ENCODE results near the gene MSI2. TPM values are rescaled to one million over a fixed set of nuclear protein-coding genes. Genes with fewer than 3 reads are reported as not detected.

The MSI2 gene
- total RNA-seq, 1 donor, result 23.2 TPM

- TF ChIP-seq, protein P1, sequence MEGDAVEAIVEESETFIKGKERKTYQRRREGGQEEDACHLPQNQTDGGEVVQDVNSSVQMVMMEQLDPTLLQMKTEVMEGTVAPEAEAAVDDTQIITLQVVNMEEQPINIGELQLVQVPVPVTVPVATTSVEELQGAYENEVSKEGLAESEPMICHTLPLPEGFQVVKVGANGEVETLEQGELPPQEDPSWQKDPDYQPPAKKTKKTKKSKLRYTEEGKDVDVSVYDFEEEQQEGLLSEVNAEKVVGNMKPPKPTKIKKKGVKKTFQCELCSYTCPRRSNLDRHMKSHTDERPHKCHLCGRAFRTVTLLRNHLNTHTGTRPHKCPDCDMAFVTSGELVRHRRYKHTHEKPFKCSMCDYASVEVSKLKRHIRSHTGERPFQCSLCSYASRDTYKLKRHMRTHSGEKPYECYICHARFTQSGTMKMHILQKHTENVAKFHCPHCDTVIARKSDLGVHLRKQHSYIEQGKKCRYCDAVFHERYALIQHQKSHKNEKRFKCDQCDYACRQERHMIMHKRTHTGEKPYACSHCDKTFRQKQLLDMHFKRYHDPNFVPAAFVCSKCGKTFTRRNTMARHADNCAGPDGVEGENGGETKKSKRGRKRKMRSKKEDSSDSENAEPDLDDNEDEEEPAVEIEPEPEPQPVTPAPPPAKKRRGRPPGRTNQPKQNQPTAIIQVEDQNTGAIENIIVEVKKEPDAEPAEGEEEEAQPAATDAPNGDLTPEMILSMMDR (IDR thresholded peaks at IDR 0.05; ENCODE audit: extremely low read depth, low read depth, low read length), result no peak
- no peaks in the 10 kb centered on the region for H4K20me1 ChIP-seq (ENCODE audit: insufficient read depth, low read length)
These were observed 149.3 kb downstream of the MSI2 start for GRCh38 chr17:57405491-57406072.

DNA sequence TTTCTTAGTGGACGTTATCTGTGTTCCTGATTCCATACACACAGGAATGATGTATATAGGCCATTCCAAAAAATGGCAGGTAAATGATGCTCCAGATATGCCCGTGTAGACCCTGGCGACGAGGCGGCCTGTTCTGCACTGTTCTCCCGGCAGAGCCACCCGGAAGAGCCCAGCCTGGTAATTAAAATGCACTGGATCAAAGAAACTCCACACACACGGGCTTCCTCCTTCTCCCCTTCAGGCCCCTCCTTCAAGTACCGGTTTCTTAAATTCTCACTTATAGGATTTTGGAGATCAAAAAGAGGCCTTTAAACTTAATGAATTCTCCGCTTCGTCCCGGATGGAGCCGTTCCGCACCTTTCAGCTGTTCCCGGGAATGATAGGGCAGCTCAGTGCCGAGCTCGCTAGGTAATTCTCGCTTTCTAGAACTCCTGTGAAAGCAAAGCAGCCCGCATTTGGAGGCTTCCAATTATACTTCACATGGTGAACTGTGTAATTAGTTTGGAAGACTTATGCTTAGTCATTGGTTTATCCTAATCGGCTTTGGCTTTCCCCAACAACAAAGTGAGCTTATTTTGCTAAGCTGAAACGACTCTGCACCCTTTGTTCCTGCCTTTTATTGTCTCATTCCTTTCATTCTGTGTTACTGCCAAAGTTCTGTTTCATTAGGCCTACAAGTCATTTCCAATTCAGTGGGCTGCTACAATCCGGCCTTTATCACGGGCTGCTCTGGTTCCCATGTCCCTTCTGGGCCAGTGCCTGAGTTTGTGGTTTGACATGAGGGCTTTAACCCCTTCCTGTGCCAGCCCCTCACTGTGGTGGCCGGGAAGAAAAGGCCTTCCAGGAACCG, 150.0 kb downstream of the MSI2 start:
- H3K9me3 ChIP-seq (ENCODE audit: low read depth, low read length), result no peaks in the 10 kb centered on the region
- DNase-seq (ENCODE audit: insufficient read length, low spot score, missing footprints), result no peak
- H3K27ac ChIP-seq (ENCODE audit: low read depth, low read length), result no peak overlapping the region
- no peak overlapping the region for H3K4me3 ChIP-seq (ENCODE audit: insufficient read depth, low read length)
- no peaks in the 10 kb centered on the region for H3K4me1 ChIP-seq (ENCODE audit: insufficient read depth, low read length)
- TF ChIP-seq, protein P1 (IDR thresholded peaks at IDR 0.05; ENCODE audit: extremely low read depth, low read depth, low read length), result no peak
- no peak overlapping the region for H2AFZ ChIP-seq (ENCODE audit: low read length)
- H3K27me3 ChIP-seq (ENCODE audit: insufficient read depth, low read length), result no peaks in the 10 kb centered on the region
- no peaks in the 10 kb centered on the region for H3K79me2 ChIP-seq (ENCODE audit: insufficient read depth, low read length)
- no peak overlapping the region for H3K4me2 ChIP-seq (ENCODE audit: insufficient read depth, low read length)
- H3K36me3 ChIP-seq (ENCODE audit: insufficient read depth, low read length), result no peaks in the 10 kb centered on the region
- H4K20me1 ChIP-seq (ENCODE audit: insufficient read depth, low read length), result no peaks in the 10 kb centered on the region

More at GRCh38 chr17:57405491-57406072, 149.3 kb downstream of the MSI2 start:
- Histone ChIP-seq H3K4me1 (ENCODE audit: insufficient read depth, low read length) (no peaks in the 10 kb centered on the region), H3K4me2 (ENCODE audit: insufficient read depth, low read length) (no peak overlapping the region), H3K27me3 (ENCODE audit: insufficient read depth, low read length) (no peaks in the 10 kb centered on the region), H2AFZ (ENCODE audit: low read length) (no peak overlapping the region), H3K36me3 (ENCODE audit: insufficient read depth, low read length) (no peaks in the 10 kb centered on the region), H3K4me3 (ENCODE audit: insufficient read depth, low read length) (no peak overlapping the region), H3K9me3 (ENCODE audit: low read depth, low read length) (no peaks in the 10 kb centered on the region), H3K27ac (ENCODE audit: low read depth, low read length) (no peak overlapping the region), H3K79me2 (ENCODE audit: insufficient read depth, low read length) (no peaks in the 10 kb centered on the region)
- no peak for DNase-seq (ENCODE audit: insufficient read length, low spot score, missing footprints)

- Histone ChIP-seq H3K4me2 (ENCODE audit: insufficient read depth, low read length) (no peak overlapping the region), H4K20me1 (ENCODE audit: insufficient read depth, low read length) (no peaks in the 10 kb centered on the region), H3K27ac (ENCODE audit: low read depth, low read length) (no peak overlapping the region), H3K36me3 (ENCODE audit: insufficient read depth, low read length) (no peaks in the 10 kb centered on the region), H3K27me3 (ENCODE audit: insufficient read depth, low read length) (no peaks in the 10 kb centered on the region), H3K79me2 (ENCODE audit: insufficient read depth, low read length) (no peaks in the 10 kb centered on the region), H3K4me3 (ENCODE audit: insufficient read depth, low read length) (no peak overlapping the region), H3K9me3 (ENCODE audit: low read depth, low read length) (no peaks in the 10 kb centered on the region), H2AFZ (ENCODE audit: low read length) (no peak overlapping the region), H3K4me1 (ENCODE audit: insufficient read depth, low read length) (no peaks in the 10 kb centered on the region)
- TF ChIP-seq, protein P1 (IDR thresholded peaks at IDR 0.05; ENCODE audit: extremely low read depth, low read depth, low read length), result no peak
- DNase-seq (ENCODE audit: insufficient read length, low spot score, missing footprints), result no peak
These were observed 150.6 kb downstream of the MSI2 start for GRCh38 chr17:57406981-57407286.

DNA sequence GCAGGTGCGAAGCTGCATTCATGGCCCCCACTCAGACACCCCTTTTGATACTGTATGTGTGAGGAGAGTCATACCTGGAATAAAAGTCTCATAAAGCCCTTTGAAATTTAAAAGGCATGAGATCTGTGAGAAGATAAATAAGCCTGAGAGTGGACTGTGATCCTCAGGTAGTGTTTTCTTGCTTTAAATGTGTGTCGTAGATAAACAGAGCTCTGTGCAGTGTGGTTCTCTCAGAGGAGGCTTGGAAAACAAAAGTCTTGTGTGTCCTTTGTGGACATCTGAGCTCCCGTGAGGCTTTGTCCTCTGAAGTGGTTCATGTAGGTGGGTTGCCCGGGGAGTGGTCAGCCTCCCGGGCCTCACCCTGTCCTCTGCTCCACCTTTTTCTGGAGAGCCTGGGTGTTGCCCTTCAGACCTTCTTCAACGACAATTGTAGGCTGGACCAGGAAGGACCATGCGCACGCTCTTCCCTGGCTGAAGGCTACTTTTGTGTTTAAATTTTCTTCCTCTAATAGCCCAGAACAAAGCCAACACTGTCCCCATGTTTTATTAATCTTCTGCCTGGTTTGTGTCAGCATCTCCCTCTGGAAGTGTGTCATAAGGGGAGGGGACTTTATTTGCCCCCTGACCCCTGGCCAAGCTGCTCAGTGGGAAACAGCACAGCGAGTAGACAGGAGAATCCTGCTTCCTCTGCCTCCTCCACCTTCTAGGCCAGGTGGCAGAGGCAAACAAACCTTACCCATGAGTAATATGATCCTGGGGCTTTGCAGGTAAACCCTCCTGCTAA, 151.2 kb downstream of the MSI2 start:
- TF ChIP-seq, protein P1 (IDR thresholded peaks at IDR 0.05; ENCODE audit: extremely low read depth, low read depth, low read length), result no peak
- no peak overlapping the region for H2AFZ ChIP-seq (ENCODE audit: low read length)
- no peaks in the 10 kb centered on the region for H4K20me1 ChIP-seq (ENCODE audit: insufficient read depth, low read length)
- no peaks in the 10 kb centered on the region for H3K4me1 ChIP-seq (ENCODE audit: insufficient read depth, low read length)
- H3K4me3 ChIP-seq (ENCODE audit: insufficient read depth, low read length), result no peak overlapping the region
- no peak overlapping the region for H3K27ac ChIP-seq (ENCODE audit: low read depth, low read length)
- H3K36me3 ChIP-seq (ENCODE audit: insufficient read depth, low read length), result no peaks in the 10 kb centered on the region
- H3K4me2 ChIP-seq (ENCODE audit: insufficient read depth, low read length), result no peak overlapping the region
- H3K79me2 ChIP-seq (ENCODE audit: insufficient read depth, low read length), result no peaks in the 10 kb centered on the region
- DNase-seq (ENCODE audit: insufficient read length, low spot score, missing footprints), result no peak
- no peaks in the 10 kb centered on the region for H3K9me3 ChIP-seq (ENCODE audit: low read depth, low read length)
- no peaks in the 10 kb centered on the region for H3K27me3 ChIP-seq (ENCODE audit: insufficient read depth, low read length)
